Smooth muscle cell (in vitro differentiated cells): Measurements from ENCODE around the gene RET. TPM values are rescaled to one million over a fixed set of nuclear protein-coding genes. Genes with fewer than 3 reads are reported as not detected.

Experiments
- DNase-seq: peaks from one replicate; lab custom pipeline; 2025; ENCODE audit not compliant: unreplicated experiment; lab: John Stamatoyannopoulos, UW
- H2AFZ ChIP-seq: fragments of 200-600 bp; sonication (generic); 2 replicates; pipeline ENCODE4 v1.6.0; 2016; ENCODE audit warnings: antibody characterized with exemption, low read depth, mild to moderate bottlenecking
- H3F3A ChIP-seq: fragments of 200-600 bp; sonication (generic); 2 replicates; pipeline ENCODE4 v1.6.0; 2017; ENCODE audit warnings: antibody characterized with exemption, low read depth
- H3K27ac ChIP-seq: fragments of 200-600 bp; sonication (generic); 2 replicates; pipeline ENCODE4 v1.5.1; 2016; ENCODE audit warnings: low read depth, mild to moderate bottlenecking
- H3K27me3 ChIP-seq: fragments of 200-600 bp; sonication (generic); 2 replicates; pipeline ENCODE4 v1.6.1; 2016; ENCODE audit warnings: low read depth, mild to moderate bottlenecking
- H3K36me3 ChIP-seq: fragments of 200-600 bp; sonication (generic); 2 replicates; pipeline ENCODE4 v1.5.1; 2016; ENCODE audit warnings: low read depth
- H3K4me1 ChIP-seq: fragments of 200-600 bp; sonication (generic); 2 replicates; pipeline ENCODE4 v1.5.1; 2016; ENCODE audit warnings: low read depth
- H3K4me2 ChIP-seq: fragments of 200-600 bp; sonication (generic); 2 replicates; pipeline ENCODE4 v1.6.0; 2016; ENCODE audit warnings: mild to moderate bottlenecking
- H3K4me3 ChIP-seq: fragments of 200-600 bp; sonication (generic); 2 replicates; pipeline ENCODE4 v1.5.1; 2016; ENCODE audit warnings: mild to moderate bottlenecking
- H3K79me2 ChIP-seq: fragments of 200-600 bp; sonication (generic); 2 replicates; pipeline ENCODE4 v1.6.0; 2016; ENCODE audit warnings: low read depth, mild to moderate bottlenecking
- H3K9ac ChIP-seq: fragments of 200-600 bp; sonication (generic); 2 replicates; pipeline ENCODE4 v1.6.0; 2016; ENCODE audit warnings: low read depth
- H3K9me3 ChIP-seq: fragments of 200-600 bp; sonication (generic); replicated peaks from 2 replicates; pipeline ENCODE4 v1.5.1; 2016; ENCODE audit warnings: low read depth
- H4K20me1 ChIP-seq: fragments of 200-600 bp; sonication (generic); 2 replicates; pipeline ENCODE4 v1.6.0; 2016; ENCODE audit warnings: low read depth
- WGBS: methylation state at CpG from one replicate; pipeline ENCODE4 v1.1.7; 2016; ENCODE audit warnings: low lambda C conversion rate; 5-methylcytosine and 5-hydroxymethylcytosine counted together
- polyA plus RNA-seq: library from polyadenylated mRNA; unstranded; fragments of >200 nt; fragmentation: Nextera tagmentation; extraction: Ambion mirVana; gene quantifications from 2 replicates; pipeline ENCODE4 v1.2.1, GENCODE V29; 2016
- total RNA-seq: library from RNA; depleted of rRNA; stranded (reverse); fragments of >200 nt; gene quantifications from 2 replicates; pipeline ENCODE4 v1.2.3, GENCODE V29; 2014
- TF ChIP-seq, protein P1 (sequence below): fragments of 200-600 bp; sonication (generic); IDR thresholded peaks from 2 replicates; pipeline ENCODE4 v1.5.1; 2017; ENCODE audit warnings: borderline replicate concordance, mild to moderate bottlenecking, antibody characterized with exemption; ENCODE audit not compliant: insufficient read depth, poor library complexity, severe bottlenecking

The RET gene
- total and polyA plus RNA-seq, 2 experiments from 2014 or later, result 0.70 to 0.94 TPM

DNA sequence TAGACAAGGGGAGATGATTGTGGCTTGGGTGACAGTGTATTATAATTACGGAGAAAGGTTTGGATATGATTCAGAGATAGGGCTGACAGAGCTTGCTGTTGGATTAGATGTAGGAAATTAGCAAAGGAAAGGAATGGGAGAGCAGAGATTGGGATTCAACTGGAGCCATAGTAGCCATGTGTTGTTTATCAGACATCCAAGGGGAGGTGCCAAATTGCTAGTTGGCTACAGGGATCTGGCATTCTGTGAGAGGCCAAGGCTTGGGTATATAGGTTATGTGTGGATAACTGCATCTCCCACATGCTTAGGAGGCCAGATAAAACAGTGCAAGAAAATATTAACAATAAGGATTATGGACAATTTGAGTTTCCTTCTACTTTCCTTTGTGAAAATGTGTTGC, 96.3 kb downstream of the RET start:
- DNase-seq, result no peak
- H3K27ac ChIP-seq, result peak overlapping the region; percentile 80
- no peak overlapping the region for H2AFZ ChIP-seq
- WGBS, result 22% methylated on average over 1 of the region's 1 CpG
- H3K79me2 ChIP-seq, result no peaks in the 10 kb centered on the region
- TF ChIP-seq, protein P1, sequence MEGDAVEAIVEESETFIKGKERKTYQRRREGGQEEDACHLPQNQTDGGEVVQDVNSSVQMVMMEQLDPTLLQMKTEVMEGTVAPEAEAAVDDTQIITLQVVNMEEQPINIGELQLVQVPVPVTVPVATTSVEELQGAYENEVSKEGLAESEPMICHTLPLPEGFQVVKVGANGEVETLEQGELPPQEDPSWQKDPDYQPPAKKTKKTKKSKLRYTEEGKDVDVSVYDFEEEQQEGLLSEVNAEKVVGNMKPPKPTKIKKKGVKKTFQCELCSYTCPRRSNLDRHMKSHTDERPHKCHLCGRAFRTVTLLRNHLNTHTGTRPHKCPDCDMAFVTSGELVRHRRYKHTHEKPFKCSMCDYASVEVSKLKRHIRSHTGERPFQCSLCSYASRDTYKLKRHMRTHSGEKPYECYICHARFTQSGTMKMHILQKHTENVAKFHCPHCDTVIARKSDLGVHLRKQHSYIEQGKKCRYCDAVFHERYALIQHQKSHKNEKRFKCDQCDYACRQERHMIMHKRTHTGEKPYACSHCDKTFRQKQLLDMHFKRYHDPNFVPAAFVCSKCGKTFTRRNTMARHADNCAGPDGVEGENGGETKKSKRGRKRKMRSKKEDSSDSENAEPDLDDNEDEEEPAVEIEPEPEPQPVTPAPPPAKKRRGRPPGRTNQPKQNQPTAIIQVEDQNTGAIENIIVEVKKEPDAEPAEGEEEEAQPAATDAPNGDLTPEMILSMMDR, result no peak
- no peaks in the 10 kb centered on the region for H3K27me3 ChIP-seq
- H3K4me3 ChIP-seq, result no peak overlapping the region
- H3K4me1 ChIP-seq, result peaks cover 7% of the 10 kb centered on the region
- H3K36me3 ChIP-seq, result peaks cover 28% of the 10 kb centered on the region
- H3K4me2 ChIP-seq, result no peak overlapping the region
- H4K20me1 ChIP-seq, result peaks cover 87% of the 10 kb centered on the region
- H3K9ac ChIP-seq, result no peak overlapping the region
- H3F3A ChIP-seq, result no peaks in the 10 kb centered on the region
- H3K9me3 ChIP-seq, result no peaks in the 10 kb centered on the region

DNA sequence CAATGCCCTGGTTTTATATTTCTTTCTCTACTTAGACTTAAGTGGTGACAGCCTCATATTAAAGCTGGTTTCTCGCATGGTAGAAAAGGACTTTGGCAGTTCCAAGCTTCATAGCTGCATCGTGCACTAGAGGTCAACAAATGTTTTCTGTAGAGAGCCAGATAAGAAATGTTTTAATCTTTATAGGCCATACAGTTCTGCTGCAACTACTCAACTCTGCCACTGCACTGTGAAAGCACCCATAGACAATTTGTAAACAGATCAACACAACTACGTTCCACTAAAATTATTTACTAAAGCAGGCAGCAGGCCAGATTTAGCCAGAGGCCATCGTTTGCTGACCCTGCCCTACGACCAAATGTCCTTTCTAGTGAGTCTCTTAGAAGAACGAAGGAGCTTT, 98.1 kb downstream of the RET start:
- peaks cover 36% of the 10 kb centered on the region for H3K36me3 ChIP-seq
- no peak overlapping the region for H3K27ac ChIP-seq
- no peak overlapping the region for H2AFZ ChIP-seq
- no peaks in the 10 kb centered on the region for H3F3A ChIP-seq
- 26% methylated on average over 6 of the region's 6 CpGs for WGBS
- no peak overlapping the region for H3K4me2 ChIP-seq
- H4K20me1 ChIP-seq, result peaks cover 77% of the 10 kb centered on the region
- DNase-seq, result no peak
- peaks cover 7% of the 10 kb centered on the region for H3K4me1 ChIP-seq
- no peaks in the 10 kb centered on the region for H3K27me3 ChIP-seq
- no peaks in the 10 kb centered on the region for H3K9me3 ChIP-seq
- H3K4me3 ChIP-seq, result no peak overlapping the region
- TF ChIP-seq, protein P1, result no peak
- peaks cover 4% of the 10 kb centered on the region for H3K79me2 ChIP-seq
- no peak overlapping the region for H3K9ac ChIP-seq

GRCh38 chr10:43176271-43176670, 99.4 kb downstream of the RET start:
- TF ChIP-seq, protein P1, result no peak
- Histone ChIP-seq H3K4me3 (no peak overlapping the region), H3K4me2 (no peak overlapping the region), H3K36me3 (peaks cover 47% of the 10 kb centered on the region), H3K27me3 (no peaks in the 10 kb centered on the region), H3K79me2 (peaks cover 4% of the 10 kb centered on the region), H3K9me3 (no peaks in the 10 kb centered on the region), H3K4me1 (peaks cover 7% of the 10 kb centered on the region), H3K9ac (no peak overlapping the region), H3F3A (no peaks in the 10 kb centered on the region), H4K20me1 (peaks cover 77% of the 10 kb centered on the region), H3K27ac (no peak overlapping the region), H2AFZ (no peak overlapping the region)
- DNase-seq, result no peak
- 88% methylated on average over 3 of the region's 3 CpGs for WGBS

GRCh38 chr10:43177595-43177994, 100.7 kb downstream of the RET start:
- Histone ChIP-seq H3K27me3 (no peaks in the 10 kb centered on the region), H3F3A (no peaks in the 10 kb centered on the region), H3K27ac (no peak overlapping the region), H3K4me3 (no peak overlapping the region), H2AFZ (no peak overlapping the region), H3K4me2 (no peak overlapping the region), H3K36me3 (peaks cover 48% of the 10 kb centered on the region), H3K4me1 (no peaks in the 10 kb centered on the region), H4K20me1 (peaks cover 73% of the 10 kb centered on the region), H3K9me3 (no peaks in the 10 kb centered on the region), H3K79me2 (peaks cover 4% of the 10 kb centered on the region), H3K9ac (no peak overlapping the region)
- TF ChIP-seq, protein P1, result no peak
- DNase-seq, result no peak
- 96% methylated on average over 1 of the region's 1 CpG for WGBS
